Hypothalamus (tissue), 51 donors: ENCODE measurements around the gene MINAR1.
A peak's percentile ranks its signal among the peaks of the same experiment; 100 is the strongest.

Source experiments
- DNase-seq, 51 donors: peaks; one replicate each; lab custom pipeline; 2025; lab: John Stamatoyannopoulos, UW

The MINAR1 gene

DNA sequence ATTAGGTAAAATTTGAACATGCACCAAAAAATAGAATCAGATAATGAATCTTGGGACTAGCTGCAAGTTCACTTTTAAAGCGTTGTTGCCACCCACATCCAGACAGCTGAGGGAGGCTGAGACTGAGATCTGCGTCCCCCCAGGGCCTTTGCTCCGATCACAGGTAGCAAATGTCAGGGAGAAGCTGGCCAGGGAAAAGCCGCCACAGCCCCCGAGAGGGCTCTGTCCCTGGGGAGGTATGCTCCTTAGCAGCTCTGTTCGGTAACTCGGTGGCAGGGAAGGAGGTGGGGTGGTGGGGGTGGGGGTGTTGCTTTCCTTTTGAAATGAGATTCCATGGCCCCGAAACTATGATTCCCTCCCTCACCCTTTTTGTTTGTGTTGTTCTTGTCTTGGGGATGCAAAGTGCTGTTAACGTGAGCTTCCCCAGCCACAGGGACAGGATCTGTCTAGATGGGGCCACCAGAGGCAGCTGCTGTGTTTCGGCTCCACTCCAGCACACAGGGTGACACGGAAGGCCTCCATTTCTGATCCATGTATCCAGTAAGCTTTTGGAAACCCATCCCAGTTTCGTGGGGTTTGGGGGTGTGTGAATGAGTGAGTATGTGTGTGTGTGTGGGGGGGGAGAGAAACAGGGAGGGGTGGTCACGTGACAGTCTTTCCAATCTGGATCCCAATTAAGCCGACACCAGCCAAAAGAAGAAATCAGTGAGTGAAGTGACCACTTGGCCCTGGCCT, 1.1 kb upstream of the MINAR1 start:
- DNase-seq: peak in 2 of 51 donors; percentile 11

DNA sequence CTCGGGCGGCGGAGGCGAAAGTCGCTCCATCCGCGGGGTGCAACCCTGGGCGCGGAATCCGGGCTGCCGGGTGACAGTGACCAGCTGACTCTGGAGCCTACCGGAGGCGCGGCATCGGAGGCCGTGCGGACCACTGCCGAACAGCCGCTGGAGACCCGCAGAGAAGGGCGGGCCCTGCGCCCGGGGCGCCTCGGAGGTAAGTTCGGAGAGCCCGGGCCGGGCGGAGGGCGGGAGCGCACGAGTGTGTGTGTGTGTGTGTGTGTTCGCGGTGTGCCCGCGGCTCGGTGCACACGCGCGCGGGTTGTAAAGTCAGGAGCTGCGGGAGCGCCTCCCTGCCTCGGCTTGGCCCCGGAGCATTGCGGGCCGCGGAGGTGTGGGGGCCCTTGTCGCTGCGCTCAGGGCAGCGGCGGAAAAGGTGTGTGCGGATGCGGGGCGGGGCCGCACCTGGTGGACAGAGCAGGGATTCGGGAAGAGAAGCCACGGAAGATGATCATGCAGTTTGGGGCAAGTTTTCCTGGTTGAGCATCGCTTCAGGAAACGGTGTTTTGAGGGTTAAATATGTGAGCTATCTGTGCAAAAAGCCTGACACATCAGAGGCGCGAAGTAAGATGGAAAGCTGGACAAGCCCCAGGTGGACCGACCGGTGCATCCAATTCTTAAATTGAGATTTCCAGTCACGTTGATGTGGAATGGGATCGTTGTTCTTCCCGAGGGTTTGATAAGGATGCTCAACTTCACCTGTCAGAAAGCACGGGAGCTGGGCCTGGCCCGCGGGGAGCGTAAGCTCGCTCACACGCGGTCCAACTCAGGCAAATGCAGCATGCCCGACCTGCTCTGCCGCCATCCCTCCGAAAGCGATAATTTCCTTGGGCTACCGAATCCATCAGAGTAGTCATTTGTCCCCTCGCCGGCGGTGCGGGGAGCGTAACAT, 474 bp downstream of the MINAR1 start:
- DNase-seq: peak in 2 of 51 donors; percentile 39 to 40

DNA sequence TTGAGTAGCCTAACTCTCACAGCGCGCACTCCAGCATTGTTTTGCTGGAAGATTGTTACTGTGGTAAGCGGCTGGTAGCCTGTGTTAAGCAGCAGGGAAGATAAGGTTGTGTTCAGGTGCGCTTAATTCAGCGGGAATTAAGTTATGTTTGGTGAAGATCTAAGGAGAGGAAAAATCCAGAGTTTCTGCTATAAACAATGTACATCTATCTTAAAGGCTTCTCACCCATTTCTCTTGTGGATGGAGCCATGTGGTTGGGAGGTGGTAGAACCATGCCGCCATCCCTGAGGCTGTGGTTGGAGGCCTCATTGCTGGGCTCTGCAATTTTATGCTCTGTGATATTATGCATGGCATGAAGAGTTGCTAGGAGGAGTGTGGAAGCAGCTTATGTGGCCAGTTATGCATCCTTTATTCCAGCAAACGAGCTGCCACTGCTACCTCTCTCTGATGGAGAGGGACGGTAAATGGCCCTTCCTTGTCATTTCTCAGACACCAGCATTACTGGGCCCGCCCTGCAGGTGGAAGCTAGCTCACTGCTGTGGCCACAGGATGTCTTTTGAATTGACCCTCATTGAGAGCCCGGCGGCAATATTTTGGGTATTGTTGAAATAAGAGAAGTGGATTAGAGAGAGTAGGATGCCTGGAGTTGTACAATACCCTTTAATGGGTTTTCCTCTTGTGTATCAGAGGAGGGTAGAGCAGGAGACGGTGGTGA, 1.3 kb downstream of the MINAR1 start:
- no peak for DNase-seq

DNA sequence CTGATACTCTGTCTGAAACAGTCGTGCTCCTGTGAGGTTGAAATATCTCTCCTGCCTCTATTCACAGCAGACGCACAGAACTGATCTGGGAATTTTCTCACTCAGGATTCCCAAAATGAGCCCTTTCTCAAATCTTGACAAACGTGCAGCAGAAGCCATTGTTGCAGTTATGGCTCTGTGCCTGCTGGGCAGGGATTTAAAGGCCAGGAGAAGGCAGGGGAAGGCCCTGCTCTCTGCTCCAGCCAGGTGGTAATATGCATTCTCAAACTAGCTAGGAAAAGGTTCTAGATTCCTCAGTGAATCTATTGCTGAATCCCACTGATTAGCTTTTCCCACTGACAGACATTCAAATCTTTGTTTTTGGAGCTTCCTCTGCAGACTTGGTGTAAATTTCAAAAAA, 2.2 kb downstream of the MINAR1 start:
- DNase-seq: no peak

DNA sequence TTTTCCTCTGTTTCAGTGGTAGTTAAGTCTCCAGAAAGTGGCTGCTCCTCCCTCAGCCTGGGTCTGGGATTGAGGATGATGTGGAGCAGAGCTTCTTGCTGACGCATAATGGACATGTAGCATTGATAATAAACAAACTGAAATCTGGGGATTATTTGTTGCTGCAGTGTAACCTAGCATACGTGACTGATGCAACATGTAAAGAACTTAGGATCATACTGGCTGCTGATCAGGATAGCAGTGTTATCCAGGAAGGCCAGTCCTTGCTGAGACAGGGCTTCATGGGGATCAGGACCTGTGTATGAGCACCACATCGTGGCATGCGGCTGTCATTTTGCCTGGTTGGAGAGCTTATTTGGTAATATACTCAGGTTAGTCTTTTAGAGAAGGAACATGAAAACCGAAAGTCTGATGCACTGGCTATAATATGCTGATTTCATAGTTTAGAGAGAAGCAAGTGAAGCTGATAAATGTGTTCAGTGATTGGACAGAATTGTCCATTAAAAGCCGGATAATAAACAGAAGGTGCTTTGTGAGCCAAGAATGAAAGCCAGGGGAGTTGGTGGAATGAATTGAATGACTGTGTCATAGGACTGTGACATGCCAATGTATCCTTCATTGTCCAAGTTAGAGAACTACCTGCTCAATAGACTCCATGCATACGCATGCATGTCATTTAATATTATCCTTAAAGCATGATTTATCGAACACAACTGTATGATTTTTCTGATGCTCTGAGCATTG, 4.1 kb downstream of the MINAR1 start:
- DNase-seq: no peak

DNA sequence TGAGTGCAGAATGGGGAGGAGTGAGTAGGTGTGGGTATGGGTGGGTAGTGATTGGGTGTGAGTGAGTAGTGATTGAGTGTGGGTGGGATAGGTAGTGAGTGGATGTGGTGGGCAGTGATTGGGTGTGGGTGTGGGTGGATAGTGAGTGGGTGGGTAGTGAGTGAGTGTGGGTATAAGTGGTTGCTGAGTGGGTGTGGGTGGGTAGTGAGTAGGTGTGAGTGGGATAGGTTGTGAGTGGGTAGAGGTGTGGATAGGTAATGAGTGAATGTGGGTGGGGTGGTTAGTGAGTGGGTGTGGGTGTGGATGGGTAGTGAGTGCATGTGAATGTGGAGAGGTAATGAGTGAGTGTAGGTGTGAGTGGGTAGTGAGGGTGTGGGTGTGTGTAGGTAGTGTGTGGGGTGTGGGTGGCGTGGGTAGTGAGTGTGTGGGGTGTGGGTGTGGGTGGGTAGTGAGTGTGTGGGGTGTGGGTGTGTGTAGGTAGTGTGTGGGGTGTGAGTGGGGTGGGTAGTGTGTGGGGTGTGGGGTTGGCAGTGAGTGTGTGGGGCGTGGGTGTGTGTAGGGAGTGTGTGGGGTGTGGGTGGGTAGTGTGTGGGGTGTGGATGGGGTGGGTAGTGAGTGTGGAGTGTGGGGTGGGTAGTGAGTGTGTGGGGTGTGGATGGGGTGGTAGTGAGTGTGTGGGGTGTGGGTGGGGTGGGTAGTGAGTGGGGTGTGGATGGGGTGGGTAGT, 5.3 kb downstream of the MINAR1 start:
- no peak for DNase-seq

DNA sequence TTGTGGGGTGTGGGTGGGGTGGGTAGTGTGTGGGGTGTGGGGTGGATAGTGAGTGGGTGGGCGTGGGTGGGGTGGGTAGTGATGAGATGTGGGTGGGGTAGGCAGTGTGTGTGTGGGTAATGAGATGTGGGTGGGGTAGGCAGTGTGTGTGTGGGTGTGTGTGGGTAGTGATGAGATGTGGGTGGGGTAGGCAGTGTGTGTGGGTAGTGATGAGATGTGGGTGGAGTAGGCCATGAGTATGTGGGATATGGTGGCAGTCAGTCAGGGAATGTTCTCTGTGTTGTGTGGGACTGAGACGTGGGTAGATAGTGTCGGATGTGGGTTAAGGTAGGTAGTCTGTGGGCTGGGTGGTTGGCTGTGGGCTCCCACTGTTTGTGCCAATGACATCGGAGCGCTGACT, 7.1 kb downstream of the MINAR1 start:
- DNase-seq: no peak

DNA sequence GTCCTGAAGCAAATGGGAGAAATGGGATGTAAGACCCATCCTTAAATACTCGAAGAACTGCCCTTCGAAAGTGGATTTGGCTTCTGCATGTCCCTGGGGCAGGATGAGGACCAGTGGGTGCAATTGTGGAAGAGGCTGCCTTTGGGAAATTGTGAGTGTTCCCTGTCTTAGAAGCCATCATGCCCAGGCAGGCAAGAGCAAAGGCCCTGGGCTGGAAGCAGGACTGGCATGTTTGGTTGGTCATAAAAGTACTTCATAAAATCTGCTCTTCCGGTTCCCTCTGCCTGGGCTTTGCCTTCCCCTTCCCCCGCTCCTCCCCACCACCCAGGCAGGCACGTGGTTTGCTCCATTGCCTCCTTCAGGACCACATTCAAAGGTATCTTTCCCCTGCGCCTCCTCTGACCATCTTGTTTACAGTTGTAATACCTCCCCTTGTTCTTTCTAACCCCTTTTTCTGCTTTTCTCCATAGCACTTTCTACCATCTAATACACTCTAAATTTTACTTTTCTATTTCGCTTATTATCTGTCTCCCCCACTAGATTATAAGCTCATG, 8.3 kb downstream of the MINAR1 start:
- DNase-seq: no peak

DNA sequence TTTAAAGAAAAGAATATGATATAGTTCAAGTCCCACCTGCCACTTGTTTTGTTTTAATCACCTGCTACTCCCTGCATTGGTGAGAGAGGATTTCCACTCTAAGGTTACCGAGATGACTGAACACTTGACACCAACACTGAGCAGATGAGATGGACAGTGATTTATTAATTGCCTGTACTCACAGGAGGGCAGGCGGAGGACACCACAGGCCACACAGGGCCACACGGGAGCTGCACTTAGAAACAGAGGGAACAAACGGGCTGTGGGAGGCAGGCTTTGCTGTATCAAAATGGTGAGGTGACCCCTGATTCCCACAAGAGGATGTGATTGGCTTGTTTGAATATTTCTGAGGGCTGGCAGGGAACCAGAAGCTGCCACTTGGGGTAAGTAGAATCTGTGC, 10.8 kb downstream of the MINAR1 start:
- no peak for DNase-seq

DNA sequence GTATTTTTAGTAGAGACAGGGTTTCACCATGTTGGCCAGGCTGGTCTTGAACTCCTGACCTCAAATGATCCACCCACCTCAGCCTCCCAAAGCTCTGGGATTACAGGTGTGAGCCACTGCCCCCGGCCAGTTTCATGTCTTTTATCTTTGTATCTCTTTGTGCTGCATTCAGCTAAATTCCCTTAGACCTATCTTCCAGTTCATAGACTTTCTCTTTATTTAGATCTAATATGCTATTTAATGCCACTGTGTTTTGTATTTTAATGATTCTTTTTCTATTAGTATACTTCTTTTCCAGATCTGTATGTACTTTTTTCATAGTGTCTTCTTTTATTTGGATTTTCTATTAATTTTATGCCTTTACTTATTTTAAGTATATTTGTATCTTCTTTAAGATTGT, 14.9 kb downstream of the MINAR1 start:
- no peak for DNase-seq

DNA sequence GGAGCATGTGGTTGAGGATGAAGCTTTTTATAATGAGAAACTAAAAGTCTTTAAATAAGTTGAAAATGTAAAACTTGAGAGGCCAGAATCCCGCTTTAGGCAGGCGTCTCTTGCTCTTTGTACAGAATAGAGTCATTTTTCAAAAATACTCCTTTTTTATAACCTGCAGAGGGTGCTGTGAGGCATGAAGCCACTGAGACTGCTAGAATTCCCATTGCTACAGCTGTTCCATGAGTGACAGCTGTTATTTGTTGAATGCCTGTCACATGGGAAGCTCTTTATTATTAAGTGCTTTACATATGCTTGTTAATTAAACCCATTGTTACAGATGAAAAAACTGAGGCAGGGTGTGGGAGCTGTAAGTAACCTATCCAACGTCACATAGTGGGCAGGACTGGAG, 18.5 kb downstream of the MINAR1 start:
- no peak for DNase-seq

DNA sequence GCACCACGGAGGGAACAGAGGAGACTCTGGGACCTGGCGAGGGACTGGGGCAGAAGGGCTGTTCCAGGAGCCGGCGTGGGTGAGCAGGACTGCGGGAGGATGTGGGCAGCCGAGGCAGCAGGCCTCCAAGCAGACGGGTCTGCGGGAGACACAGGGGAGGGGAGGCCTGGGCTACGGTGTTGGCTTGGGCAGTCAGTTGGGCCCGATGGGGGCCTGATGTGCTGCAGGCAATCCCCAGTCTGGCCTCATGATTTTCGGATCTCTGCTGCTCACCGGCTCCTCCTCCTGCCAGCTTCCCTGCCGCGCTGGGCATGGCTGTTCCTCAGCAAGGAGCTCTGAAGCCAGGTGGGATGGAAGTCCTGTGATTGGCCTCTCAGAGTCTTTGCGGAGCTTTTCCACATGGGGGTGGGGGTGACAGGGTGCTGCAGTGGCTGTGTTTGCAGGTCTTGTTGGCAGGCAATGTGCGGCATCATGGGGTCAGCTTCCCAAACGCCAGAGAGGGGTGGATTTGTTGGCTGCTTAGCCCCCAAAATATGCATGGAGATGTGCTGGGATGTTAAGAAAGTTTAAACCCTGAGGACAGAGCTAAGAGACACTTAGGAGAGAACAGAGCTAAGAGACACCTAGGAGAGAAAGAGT, 19.3 kb downstream of the MINAR1 start:
- DNase-seq: no peak

DNA sequence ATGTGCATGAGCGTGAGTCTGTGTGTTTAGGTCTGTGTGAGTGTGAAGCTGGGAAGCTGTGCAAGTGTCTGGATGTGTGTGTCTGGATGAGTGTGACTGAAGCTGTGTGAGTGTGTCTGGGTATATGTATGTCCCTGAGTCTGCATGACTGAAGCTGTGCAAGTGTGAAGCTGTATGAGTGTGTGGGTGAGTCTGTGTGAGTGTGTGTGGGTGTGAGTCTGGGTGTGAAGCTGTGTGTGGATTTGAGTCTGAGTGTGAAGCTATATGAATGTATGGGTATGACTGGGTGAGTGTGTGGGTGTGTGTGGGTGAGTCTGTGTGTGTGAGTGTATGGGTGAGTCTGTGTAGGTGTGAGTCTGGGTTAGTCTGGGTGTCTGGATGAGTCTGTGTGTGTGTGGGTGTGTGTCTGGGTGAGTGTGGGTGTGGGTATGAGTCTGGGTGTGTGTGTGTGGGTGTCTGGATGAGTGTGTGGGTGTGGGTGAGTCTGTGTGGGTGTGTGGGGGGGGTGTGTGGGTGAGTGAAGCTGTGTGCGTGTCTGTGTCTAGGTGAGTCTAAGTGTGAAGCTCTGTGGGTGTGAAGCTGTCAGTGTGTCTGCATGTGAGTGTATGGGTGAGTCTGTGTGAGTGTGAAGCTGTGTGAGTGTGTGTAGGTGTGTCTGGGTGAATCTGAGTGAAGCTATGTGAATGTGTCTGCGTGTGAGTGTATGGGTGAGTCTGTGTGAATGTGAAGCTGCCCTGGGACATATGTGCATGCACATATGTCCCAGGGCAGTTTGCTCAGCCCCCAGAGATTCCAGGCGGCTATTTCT, 20.3 kb downstream of the MINAR1 start:
- DNase-seq: no peak

DNA sequence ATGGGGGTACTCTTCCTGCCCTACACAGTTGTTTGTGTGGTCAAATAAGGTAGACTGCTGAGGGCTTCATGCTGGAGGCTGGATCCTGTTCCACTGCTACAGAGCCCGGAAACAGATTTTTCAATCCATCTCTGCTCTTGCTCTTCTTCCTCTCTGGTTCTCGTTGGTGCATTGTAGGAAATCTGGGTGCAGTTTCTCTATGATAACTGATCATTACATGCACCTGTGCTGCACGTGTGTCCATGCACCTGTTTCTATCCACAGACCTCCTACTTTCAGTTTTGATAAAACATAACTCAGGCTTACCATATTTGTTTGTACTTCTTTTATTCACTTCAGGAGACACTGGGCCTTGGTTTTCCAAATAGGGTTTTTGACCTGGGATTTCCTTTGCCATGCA, 21.3 kb downstream of the MINAR1 start:
- DNase-seq: no peak

DNA sequence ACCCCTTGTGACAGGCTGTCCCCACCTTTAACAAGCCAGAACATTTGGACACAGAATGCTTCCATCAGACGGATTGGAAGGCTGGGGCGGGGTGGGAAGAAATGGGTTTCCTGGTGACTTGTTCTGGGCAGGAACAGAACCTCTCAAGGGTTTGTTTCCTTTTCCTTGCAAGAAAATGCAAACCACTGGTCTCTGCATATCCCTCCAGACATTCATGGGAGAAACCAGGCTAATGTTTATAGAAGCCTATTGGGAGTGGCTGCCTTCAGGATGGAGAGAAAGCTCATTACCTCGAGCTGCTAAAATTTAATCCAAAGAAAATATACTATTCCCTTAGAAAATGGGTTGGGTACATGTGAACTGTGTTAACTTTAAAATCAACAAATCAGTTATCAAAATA, 21.9 kb downstream of the MINAR1 start:
- DNase-seq: no peak

DNA sequence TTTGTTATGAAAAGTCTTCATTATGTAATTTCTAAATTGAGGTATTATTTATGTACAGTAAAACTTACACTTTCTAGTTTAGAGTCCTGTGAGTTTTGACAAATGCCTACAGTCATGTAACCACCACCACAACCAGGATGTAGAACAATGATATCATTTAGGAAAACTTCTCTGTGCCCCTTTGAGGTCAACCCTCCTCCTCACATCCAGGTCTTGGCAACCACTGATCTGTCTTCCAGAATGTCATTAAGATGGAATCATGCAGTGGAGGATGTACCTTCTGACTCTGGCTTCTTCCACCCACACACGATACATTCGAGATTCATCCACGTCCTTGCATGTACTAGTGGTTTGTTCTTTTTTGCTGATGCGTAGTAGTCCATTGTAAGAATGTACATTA, 23.2 kb downstream of the MINAR1 start:
- DNase-seq: no peak

DNA sequence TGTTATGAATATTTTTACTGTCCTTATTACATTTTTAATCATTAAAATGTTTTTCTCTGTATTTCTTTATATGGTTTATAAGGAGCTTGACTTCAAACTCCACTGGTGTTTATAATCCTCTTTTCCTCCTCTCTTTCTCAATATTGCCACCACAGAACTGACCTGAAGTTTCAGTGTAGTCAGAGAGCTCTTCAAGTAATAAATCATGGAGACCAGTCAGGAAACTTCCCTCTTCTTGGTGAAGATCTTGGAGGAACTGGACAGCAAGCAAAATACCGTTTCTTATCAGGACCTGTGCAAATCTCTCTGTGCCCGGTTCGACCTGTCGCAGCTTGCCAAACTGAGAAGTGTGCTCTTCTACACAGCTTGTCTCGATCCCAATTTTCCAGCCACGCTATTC, 23.8 kb downstream of the MINAR1 start:
- DNase-seq: no peak

DNA sequence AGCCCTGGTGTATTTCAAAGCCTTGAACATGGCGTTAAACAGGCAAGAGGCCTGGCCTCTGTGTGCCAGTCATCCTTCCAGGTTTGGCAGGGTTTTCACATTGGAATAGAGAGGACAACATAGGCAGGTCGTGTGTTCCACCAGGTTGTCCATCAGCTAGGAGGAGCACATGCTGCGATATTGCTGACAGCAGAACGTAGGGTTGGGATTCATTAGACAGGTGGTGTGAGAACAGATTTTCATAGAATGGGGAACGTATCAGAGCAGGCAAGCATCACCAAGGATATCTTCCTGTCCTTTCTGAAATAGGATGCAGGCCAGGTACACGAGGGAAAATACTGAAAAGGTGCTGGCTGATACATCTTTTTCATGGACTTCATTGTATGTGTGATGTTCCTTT, 26.4 kb downstream of the MINAR1 start:
- no peak for DNase-seq
